ENCODE results near the gene MYLK2. TPM values are rescaled to one million over a fixed set of nuclear protein-coding genes. Genes with fewer than 3 reads are reported as not detected.

The MYLK2 gene
- total and polyA plus RNA-seq, 10 of the 15 experiments (the other 5 are each of a cell fraction or from before 2014, with no cell fraction given) = 0.04 to 0.67 (median 0.18) TPM; not detected in 1

DNA sequence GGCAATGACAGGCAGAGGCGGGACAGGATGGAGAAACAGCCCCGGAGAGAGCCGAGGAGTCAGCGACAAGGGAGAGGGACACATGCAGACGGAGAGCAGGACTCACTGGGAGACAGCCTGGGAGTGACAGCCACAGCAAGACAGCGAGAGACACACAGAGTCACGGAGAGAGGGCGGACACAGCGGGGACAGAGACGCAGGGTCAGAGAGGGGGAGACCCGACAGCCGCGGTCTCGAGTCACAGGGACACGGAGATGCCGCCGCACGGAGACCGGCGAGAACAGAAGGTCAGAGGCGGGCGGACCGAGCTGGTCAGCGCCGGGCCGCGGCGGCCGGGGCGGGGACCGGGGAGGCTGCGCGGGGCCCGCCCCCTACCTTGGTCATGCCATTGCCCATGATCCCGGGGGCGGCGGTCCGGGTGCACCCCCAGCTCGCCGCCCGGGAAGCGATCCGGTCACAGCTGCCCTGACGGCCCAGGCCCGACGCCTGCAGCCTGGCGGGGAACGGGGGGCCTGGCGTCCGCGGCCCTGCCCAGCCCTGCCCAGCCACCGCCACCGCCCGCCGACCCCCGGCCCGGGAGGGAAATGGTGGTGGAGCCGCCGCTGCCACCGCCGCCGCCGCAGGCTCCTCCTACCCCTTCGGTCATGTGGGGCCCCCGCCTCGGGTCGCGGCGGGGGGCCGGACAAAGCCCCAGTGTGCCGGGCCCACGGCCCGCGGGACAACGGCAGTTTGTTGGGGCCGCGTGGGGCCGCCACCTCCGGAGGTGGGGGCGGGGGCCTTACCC lies 51.0 kb downstream of the MYLK2 start, which contains the start of the genes DUSP15 and TTLL9 (continued):
- TF ChIP-seq WRNIP1 (IDR thresholded peaks at IDR 0.05; ENCODE audit: borderline replicate concordance, low read depth, low read length) = no peak
- TF ChIP-seq FOXK2 (IDR thresholded peaks at IDR 0.05) = no peak; the same call in 1 of the 2 replicates
- no peak for TF ChIP-seq RAD51 (IDR thresholded peaks at IDR 0.05)
- TF ChIP-seq, protein P1, sequence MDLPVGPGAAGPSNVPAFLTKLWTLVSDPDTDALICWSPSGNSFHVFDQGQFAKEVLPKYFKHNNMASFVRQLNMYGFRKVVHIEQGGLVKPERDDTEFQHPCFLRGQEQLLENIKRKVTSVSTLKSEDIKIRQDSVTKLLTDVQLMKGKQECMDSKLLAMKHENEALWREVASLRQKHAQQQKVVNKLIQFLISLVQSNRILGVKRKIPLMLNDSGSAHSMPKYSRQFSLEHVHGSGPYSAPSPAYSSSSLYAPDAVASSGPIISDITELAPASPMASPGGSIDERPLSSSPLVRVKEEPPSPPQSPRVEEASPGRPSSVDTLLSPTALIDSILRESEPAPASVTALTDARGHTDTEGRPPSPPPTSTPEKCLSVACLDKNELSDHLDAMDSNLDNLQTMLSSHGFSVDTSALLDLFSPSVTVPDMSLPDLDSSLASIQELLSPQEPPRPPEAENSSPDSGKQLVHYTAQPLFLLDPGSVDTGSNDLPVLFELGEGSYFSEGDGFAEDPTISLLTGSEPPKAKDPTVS (IDR thresholded peaks at IDR 0.05; ENCODE audit: low read depth, low read length) = no peak
- no peak for TF ChIP-seq MEF2B (IDR thresholded peaks at IDR 0.05; ENCODE audit: partially characterized antibody, poor library complexity, severe bottlenecking)
- peak; percentile 82; the same call in 1 of the 2 replicates for TF ChIP-seq HDGF (IDR thresholded peaks at IDR 0.05)
- TF ChIP-seq CHD2 (IDR thresholded peaks at IDR 0.05; ENCODE audit: borderline replicate concordance, low read depth, low read length) = no peak
- TF ChIP-seq JUNB (IDR thresholded peaks at IDR 0.05) = no peak
- no peak for TF ChIP-seq ASH2L (IDR thresholded peaks at IDR 0.05; ENCODE audit: borderline replicate concordance, low read depth)
- no peak for TF ChIP-seq FOS (IDR thresholded peaks at IDR 0.05; ENCODE audit: borderline replicate concordance, extremely low read depth, insufficient read length)
- TF ChIP-seq, protein P2, sequence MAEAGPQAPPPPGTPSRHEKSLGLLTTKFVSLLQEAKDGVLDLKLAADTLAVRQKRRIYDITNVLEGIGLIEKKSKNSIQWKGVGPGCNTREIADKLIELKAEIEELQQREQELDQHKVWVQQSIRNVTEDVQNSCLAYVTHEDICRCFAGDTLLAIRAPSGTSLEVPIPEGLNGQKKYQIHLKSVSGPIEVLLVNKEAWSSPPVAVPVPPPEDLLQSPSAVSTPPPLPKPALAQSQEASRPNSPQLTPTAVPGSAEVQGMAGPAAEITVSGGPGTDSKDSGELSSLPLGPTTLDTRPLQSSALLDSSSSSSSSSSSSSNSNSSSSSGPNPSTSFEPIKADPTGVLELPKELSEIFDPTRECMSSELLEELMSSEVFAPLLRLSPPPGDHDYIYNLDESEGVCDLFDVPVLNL (IDR thresholded peaks at IDR 0.05; ENCODE audit: low read depth, low read length) = no peak
- no peak for TF ChIP-seq KDM1A (IDR thresholded peaks at IDR 0.05; ENCODE audit: borderline replicate concordance)
- no peak for TF ChIP-seq SRF (IDR thresholded peaks at IDR 0.05; ENCODE audit: low read depth in 2 of 2, low read length in 2 of 2)
- TF ChIP-seq IKZF1 (conservative IDR thresholded peaks at IDR 0.05) = peak; percentile 68
- TF ChIP-seq NR2C1 (IDR thresholded peaks at IDR 0.05) = peak; percentile 30; the same call in 1 of the 2 replicates
- no peak for TF ChIP-seq NFYA (IDR thresholded peaks at IDR 0.05; ENCODE audit: borderline replicate concordance, low read depth, low read length)
- TF ChIP-seq SREBF2 (IDR thresholded peaks at IDR 0.05; ENCODE audit: low read length) = no peak
- no peak for TF ChIP-seq NR2C2 (IDR thresholded peaks at IDR 0.05; ENCODE audit: borderline replicate concordance, control insufficient read depth, insufficient read length, low read depth)
- TF ChIP-seq RB1 (IDR thresholded peaks at IDR 0.05; ENCODE audit: borderline replicate concordance) = no peak
- TF ChIP-seq, protein P3, sequence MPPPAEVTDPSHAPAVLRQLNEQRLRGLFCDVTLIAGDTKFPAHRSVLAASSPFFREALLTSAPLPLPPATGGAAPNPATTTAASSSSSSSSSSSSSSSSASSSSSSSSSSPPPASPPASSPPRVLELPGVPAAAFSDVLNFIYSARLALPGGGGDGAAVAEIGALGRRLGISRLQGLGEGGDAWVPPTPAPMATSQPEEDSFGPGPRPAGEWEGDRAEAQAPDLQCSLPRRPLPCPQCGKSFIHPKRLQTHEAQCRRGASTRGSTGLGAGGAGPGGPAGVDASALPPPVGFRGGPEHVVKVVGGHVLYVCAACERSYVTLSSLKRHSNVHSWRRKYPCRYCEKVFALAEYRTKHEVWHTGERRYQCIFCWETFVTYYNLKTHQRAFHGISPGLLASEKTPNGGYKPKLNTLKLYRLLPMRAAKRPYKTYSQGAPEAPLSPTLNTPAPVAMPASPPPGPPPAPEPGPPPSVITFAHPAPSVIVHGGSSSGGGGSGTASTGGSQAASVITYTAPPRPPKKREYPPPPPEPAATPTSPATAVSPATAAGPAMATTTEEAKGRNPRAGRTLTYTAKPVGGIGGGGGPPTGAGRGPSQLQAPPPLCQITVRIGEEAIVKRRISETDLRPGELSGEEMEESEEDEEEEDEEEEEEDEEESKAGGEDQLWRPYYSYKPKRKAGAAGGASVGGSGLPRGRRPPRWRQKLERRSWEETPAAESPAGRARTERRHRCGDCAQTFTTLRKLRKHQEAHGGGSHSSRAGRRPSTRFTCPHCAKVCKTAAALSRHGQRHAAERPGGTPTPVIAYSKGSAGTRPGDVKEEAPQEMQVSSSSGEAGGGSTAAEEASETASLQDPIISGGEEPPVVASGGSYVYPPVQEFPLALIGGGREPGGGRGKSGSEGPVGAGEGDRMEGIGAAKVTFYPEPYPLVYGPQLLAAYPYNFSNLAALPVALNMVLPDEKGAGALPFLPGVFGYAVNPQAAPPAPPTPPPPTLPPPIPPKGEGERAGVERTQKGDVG (CRISPR knock-in tag; IDR thresholded peaks at IDR 0.05) = no peak
- TF ChIP-seq, protein P4, sequence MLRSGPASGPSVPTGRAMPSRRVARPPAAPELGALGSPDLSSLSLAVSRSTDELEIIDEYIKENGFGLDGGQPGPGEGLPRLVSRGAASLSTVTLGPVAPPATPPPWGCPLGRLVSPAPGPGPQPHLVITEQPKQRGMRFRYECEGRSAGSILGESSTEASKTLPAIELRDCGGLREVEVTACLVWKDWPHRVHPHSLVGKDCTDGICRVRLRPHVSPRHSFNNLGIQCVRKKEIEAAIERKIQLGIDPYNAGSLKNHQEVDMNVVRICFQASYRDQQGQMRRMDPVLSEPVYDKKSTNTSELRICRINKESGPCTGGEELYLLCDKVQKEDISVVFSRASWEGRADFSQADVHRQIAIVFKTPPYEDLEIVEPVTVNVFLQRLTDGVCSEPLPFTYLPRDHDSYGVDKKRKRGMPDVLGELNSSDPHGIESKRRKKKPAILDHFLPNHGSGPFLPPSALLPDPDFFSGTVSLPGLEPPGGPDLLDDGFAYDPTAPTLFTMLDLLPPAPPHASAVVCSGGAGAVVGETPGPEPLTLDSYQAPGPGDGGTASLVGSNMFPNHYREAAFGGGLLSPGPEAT (IDR thresholded peaks at IDR 0.05; ENCODE audit: low read depth) = no peak
- TF ChIP-seq BRCA1 (IDR thresholded peaks at IDR 0.05; ENCODE audit: low read depth, low read length) = no peak

Data from GM12878 (cell line).